Stimulated activated CD4-positive, alpha-beta T cell treated with anti-CD3 and anti-CD28 coated beads, TNF-alpha, amount 100 ng/mL, for 48 hours (primary cell): ENCODE measurements around the gene RAB32.
"Not testable (repeated sequence)": the region's sequence is repeated elsewhere in the genome, so short reads cannot be mapped to it uniquely, and the experiment has no call there.

ENCODE experiments used
- DNase-seq, 3 donors: peaks; one replicate each; pipeline ENCODE4 v3.0.0-alpha.2; 2020; ENCODE audit warnings: low read depth in 3 of 3

Gene RAB32

DNA sequence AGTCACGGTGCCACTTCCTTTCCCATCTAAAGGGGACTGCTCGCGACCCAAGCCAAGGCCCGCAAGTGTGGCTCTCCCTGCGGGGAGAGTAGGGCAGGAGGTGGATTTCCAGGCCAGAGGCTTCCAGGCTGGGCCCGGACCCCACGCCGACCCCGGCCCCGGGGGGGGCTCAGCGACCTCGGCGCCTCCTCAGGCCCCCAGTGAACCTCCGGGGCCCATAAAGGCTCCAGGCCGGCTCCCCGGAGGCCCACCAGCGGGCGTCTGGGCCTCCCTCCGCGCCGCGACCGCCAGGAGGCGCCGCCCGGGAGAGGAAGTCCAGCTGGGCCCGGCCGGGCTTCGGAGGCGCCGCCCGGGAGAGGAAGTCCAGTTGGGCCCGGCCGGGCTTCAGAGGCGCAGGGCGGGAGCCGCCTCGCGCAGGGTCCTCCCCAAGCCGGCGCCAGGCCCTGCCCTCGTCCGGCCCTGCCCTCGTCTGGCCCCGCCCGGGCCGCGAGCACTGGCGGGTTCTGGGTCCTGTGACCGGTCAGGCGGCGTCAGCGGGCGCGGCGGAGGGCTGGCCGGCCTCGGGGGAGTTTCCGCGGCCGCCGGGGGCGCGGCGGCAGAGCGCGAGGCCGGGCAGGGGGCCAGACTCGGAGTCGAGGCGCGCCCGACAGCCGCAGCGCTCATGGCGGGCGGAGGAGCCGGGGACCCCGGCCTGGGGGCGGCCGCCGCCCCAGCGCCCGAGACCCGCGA lies at the start of gene RAB32:
TSS of gene RAB32 (plus strand) at position 623 of the 729 bp plus-strand sequence. CDS start at position 662, 39 bp downstream.
- peak in 1 of 3 donors; percentile 13 for DNase-seq

DNA sequence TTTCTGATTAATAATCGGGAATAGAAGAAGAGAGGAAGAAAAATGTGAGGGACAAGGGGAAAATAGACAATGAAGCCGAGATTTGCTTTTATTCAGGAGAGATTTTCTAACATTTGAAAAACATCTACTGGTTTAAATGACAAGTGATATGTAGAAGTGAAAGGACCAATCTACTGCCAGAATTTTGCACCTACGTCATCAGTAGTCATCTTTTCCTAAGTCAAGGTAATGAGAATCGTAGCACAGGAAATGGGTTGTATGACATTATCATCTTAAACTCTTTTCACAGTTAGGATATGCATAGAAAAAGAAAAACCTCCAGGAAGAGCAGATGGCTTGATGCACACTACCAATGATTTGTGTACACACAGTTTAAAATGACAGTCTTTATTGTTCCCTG lies 45.3 kb upstream of the RAB32 start:
- no peak for DNase-seq

- no peak for DNase-seq
Observed at GRCh38 chr6:146503096-146503495, 40.5 kb upstream of the RAB32 start.

DNA sequence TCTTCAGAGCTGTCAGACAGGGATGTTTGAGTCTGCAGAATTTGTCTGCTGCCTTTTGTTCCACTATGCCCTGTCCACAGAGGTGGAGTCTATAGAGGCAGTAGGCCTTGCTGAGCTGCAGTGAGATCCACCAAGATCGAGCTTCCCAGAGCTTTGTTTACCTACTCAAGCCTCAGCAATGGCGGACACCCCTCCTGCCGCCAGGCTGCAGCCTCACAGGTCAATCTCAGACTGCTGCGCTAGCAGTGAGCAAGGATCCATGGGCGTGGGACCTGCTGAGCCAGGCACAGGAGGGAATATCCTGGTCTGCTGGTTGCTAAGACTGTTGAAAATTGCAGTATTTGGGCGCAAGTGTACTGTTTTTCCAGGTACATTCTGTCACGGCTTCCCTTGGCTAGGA lies 28.4 kb upstream of the RAB32 start:
- DNase-seq, result no peak

- no peak for DNase-seq
Observed at GRCh38 chr6:146526192-146526591, 17.4 kb upstream of the RAB32 start.

DNA sequence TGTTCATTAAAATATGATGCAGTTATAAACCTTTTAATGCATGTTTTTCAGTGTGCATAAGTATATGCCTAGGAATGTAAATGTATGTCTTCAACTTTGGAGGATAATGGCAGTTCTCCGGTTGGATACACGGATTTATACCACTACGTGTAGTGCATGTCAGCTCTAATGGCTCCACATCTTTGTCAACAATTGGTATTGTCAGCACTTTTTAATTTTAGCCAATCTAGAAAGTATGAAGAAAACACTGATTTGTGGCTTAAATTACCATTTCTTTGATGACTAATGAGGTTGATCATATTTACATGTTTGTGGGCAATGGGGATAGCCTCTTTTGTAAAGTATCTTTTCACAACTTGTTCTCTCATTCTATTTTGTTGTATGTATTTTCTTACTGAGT lies 10.9 kb upstream of the RAB32 start:
- no peak for DNase-seq

DNA sequence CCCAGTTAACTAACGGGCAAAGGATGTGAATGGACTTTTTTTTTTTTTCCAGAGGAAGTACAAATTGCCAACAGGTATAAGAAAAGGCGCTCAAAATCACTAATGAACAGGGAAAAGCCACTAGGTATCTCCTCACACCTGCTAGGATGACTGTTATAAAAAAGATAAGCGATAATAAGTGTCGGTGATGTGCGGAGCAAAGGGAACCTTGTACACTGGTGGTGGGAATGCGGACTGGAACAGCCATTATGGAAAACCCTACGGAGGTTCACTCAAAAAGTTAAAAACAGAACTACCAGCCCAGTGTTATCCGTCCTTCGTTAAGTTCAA lies 787 bp upstream of the RAB32 start:
- no peak for DNase-seq

DNA sequence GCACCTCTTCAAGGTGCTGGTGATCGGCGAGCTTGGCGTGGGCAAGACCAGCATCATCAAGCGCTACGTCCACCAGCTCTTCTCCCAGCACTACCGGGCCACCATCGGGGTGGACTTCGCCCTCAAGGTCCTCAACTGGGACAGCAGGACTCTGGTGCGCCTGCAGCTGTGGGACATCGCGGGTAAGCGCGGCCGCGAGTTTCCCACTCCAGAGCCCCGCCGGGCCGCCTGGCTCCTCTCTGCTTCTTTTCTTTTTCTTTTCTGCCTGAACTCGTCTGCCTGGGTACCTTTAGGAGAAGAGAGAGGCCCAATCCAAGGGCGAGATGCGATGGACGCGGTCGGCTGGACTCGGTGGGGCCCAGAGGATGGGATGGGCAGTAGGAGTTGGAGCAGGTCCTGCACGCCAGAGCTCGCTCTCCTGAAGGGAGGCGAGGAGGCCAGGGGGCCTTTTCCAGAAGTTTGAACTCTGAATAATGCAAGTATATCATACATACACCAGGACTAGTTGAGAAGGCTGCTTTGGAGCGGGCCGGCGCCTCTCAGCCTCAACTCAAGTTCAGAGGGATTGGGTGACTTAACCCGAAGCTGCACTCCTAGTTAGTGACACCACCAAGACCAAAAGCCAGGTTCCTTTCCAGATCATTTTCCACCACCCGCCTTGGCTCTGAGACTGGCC lies 445 bp downstream of the RAB32 start:
- DNase-seq, result no peak

- no peak for DNase-seq
Observed at GRCh38 chr6:146544616-146545182, 1.1 kb downstream of the RAB32 start.

- DNase-seq, result no peak
Observed at GRCh38 chr6:146545581-146545980, 1.9 kb downstream of the RAB32 start.

GRCh38 chr6:146546443-146547043 lies 2.9 kb downstream of the RAB32 start:
- DNase-seq, result no peak

GRCh38 chr6:146547889-146548288 lies 4.3 kb downstream of the RAB32 start:
- no peak for DNase-seq

DNA sequence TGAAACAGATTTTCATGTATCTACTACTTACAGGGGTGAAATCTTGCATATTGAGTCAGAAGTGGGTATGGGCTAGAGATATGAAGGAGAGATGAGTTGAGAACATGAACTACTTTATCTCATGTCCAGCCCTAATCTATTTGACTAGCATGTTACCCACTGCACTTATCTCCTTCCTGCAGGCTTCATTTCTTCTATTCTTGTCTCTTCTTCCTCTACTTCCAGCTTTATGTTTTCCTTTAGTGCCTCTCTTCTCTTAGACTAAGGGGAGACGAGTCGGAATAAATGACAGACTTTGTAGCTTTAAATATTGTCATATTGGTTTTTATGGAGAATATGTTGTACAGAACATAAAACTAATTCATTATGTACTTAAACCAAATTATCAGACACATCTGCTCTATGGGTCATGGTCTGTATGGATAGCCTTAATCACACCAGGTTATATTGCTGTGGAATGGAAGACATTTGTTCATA lies 5.3 kb downstream of the RAB32 start:
- DNase-seq, result no peak

DNA sequence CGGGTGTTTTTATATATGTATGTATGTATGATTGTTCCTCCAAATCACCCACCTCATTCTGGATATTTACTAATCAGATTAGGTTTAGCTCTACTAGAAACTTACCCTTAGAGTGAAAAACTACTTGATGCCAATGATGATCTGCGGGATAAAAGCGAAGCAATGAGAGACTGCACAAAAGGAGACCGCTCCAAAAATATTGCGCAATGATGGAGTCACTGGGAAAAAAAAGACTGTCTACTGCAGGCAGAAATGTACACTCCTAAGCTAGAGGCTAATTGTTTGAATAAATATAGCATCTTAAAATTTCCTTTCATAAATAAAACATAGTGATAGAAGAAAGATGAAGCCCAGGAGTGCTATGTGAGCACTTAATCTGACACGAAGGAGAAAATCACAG lies 7.3 kb downstream of the RAB32 start:
- DNase-seq, result no peak

GRCh38 chr6:146551545-146551944 lies 7.9 kb downstream of the RAB32 start:
- DNase-seq, result no peak

GRCh38 chr6:146553377-146554135 lies 9.9 kb downstream of the RAB32 start:
- DNase-seq, result no peak

DNA sequence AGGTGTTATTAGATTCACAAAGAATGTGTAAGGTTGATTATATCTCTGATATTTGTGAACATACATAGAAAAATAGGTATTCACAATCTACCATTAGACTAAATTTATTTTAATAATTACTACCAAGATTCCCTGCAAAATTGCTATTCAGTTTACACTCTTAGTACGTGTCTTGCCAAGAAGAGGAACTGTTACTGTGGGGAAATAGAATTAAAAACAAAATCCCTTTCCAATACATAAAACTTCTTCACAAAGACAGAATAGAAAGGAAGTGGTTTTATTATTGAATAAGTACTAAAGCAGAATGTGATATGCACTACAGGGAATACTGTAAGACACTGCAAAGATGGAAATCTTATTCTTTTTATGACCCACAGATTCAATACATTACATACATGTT lies 17.0 kb downstream of the RAB32 start:
- DNase-seq, result no peak

DNA sequence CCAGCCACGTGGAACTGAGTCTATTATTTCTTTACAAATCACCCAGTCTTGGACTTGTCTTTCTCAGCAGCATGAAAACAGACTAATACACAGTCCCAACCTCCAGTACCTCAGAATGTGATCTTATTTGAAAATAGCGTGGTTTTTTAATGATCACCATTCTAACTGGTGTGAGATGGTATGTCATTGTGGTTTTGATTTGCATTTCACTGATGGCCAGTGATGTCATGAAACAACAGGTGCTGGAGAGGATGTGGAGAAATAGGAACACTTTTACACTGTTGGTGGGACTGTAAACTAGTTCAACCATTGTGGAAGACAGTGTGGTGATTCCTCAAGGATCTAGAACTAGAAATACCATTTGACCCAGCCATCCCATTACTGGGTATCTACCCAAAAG lies 23.0 kb downstream of the RAB32 start:
- not testable (repeated sequence) for DNase-seq

GRCh38 chr6:146568619-146569018 lies 25.0 kb downstream of the RAB32 start:
- not testable (repeated sequence) for DNase-seq

DNA sequence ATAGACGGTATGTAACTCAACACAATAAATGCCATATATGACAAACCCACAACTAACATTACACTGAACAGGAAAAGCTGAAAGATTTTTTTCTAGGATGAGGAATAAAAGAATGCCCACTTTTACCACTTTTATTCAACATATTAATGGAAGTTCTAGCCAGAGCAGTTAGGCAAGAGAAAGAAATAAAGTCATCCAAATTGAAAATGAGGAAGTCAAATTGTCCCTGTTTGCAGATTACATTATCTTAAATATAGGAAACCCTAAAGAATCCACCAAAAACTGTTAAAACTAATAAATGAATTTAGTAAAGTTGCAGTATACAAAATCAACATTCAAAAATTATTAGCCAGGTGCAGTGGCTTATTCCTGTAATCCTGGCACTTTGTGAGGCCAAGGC lies 30.6 kb downstream of the RAB32 start:
- no peak for DNase-seq

GRCh38 chr6:146578054-146578453 lies 34.4 kb downstream of the RAB32 start:
- DNase-seq, result no peak

DNA sequence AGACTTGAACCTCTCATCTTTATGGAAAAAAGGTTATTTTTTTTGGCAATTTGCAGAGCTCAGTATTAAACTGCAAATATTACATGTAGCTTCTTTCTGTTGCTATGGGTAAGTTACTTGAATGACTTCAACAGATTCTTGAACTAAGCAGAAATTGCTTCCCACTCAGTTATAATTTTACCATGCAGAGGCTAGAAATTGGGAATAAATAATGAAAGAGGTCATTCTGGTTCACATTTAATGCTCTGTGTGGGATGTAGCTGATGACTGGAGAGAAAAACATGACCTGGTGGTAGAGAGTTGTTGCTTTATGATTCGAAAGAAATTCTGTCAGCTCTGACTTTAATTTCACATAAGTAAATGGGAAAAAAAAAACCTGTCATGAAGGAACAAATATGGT lies 38.3 kb downstream of the RAB32 start:
- DNase-seq, result no peak
